OCI-LY7 (cell line): ENCODE measurements around the gene SERP2.

Experiments
- EZH2phosphoT487 ChIP-seq: fragments of 200-600 bp; sonication (generic); IDR thresholded peaks from 2 replicates; pipeline ENCODE4 v1.6.1; 2018; ENCODE audit warnings: low read depth, borderline replicate concordance, mild to moderate bottlenecking, mixed run types, antibody characterized with exemption, low read length, moderate library complexity, mixed read lengths
- TF ChIP-seq, protein P1 (sequence below): fragments of 200-600 bp; sonication (generic); conservative IDR thresholded peaks from 2 replicates; pipeline ENCODE4 v1.5.1; 2014; ENCODE audit warnings: mild to moderate bottlenecking, antibody characterized with exemption, low read length, moderate library complexity, mixed read lengths

DNA sequence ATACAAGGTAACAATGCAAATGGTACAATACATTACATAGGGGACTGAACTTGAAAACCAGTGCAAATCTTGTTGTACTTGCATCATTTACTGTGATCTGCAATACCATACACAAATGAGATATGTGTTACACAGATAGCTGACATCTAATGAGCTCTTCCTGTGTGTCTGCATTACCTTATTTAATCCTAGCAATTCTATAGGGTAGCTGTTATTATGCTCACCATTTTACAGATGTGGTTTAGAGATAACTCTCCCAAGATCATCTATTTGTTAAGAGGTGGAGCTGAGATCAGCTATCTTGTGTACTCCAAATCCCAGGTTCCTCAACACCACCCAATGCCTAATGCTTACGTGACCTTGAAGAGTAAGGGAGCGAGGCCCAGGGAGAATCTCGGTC is 21.4 kb upstream of the SERP2 start:
- TF ChIP-seq EZH2phosphoT487: no peak
- TF ChIP-seq, protein P1, sequence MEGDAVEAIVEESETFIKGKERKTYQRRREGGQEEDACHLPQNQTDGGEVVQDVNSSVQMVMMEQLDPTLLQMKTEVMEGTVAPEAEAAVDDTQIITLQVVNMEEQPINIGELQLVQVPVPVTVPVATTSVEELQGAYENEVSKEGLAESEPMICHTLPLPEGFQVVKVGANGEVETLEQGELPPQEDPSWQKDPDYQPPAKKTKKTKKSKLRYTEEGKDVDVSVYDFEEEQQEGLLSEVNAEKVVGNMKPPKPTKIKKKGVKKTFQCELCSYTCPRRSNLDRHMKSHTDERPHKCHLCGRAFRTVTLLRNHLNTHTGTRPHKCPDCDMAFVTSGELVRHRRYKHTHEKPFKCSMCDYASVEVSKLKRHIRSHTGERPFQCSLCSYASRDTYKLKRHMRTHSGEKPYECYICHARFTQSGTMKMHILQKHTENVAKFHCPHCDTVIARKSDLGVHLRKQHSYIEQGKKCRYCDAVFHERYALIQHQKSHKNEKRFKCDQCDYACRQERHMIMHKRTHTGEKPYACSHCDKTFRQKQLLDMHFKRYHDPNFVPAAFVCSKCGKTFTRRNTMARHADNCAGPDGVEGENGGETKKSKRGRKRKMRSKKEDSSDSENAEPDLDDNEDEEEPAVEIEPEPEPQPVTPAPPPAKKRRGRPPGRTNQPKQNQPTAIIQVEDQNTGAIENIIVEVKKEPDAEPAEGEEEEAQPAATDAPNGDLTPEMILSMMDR: no peak
